Fibroblast of the aortic adventitia (primary cell): ENCODE data around the gene ABTB2. TPM values are rescaled to one million over a fixed set of nuclear protein-coding genes. Genes with fewer than 3 reads are reported as not detected.

Experiments
- DNase-seq: peaks from one replicate; pipeline ENCODE4 v3.0.0-alpha.2; 2010; ENCODE audit warnings: low read depth
- H3K4me3 ChIP-seq: 2 replicates; pipeline ENCODE4 v1.5.1; 2011; ENCODE audit warnings: low read depth, mild to moderate bottlenecking, control low read depth, low read length, moderate library complexity
- total RNA-seq: library from RNA; depleted of rRNA; stranded (reverse); fragments of >200 nt; gene quantifications from 2 replicates; pipeline ENCODE4 v1.2.3, GENCODE V29; 2012; ENCODE audit warnings: low replicate concordance
- TF ChIP-seq, protein P1 (sequence below): IDR thresholded peaks from 2 replicates; pipeline ENCODE4 v1.5.1; 2011; ENCODE audit warnings: mild to moderate bottlenecking, low read length, control low read depth, inconsistent platforms; ENCODE audit not compliant: insufficient read depth

The ABTB2 gene
- total RNA-seq, 1 donor: 1.7 TPM

DNA sequence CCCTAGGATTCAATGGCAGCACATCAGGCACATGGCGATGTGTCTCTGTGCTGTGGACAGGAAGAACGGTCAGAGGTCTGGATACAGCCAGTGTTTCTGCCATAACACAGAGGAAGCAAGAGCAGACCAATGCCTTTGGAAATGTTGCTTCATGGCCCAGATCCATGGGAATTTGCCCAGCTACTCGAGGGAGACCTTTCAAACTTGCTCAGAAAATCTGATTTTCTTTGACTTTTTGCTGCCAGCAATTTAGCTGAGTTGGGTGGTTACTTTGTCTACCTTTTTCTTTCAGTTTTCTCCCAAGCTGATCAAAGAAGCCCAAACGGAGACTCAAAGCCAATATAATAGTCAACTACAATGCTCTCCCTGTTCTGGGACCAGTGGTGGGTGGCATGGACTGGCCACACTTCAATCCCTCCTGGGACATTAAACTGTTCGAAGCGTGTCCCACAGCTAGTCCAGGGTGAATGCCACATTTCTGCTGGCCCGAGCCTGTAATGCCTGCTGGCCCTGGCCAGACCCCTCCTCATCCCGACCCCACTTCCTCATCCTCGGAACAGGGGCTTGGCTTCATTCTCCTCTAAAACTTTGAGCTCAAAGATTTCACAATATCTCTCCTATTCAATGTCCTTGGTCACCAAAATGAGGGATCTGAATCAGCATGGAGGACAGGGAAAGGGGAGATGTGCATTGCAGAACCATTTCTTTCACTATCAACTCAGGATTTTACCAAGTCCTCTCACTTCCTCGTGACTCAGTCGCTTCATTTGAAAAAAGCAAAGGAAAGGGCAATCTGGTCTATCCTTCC is 93.3 kb downstream of the ABTB2 start:
- TF ChIP-seq, protein P1, sequence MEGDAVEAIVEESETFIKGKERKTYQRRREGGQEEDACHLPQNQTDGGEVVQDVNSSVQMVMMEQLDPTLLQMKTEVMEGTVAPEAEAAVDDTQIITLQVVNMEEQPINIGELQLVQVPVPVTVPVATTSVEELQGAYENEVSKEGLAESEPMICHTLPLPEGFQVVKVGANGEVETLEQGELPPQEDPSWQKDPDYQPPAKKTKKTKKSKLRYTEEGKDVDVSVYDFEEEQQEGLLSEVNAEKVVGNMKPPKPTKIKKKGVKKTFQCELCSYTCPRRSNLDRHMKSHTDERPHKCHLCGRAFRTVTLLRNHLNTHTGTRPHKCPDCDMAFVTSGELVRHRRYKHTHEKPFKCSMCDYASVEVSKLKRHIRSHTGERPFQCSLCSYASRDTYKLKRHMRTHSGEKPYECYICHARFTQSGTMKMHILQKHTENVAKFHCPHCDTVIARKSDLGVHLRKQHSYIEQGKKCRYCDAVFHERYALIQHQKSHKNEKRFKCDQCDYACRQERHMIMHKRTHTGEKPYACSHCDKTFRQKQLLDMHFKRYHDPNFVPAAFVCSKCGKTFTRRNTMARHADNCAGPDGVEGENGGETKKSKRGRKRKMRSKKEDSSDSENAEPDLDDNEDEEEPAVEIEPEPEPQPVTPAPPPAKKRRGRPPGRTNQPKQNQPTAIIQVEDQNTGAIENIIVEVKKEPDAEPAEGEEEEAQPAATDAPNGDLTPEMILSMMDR: no peak
- DNase-seq: peak; percentile 45
- H3K4me3 ChIP-seq: no peak overlapping the region

- peak; percentile 84 for DNase-seq
- H3K4me3 ChIP-seq: no peak overlapping the region
- TF ChIP-seq, protein P1: no peak
These were observed 94.2 kb downstream of the ABTB2 start for GRCh38 chr11:34263441-34264091.

- DNase-seq: no peak
- no peak overlapping the region for H3K4me3 ChIP-seq
- TF ChIP-seq, protein P1: no peak
These were observed 95.2 kb downstream of the ABTB2 start for GRCh38 chr11:34262531-34263081.

DNA sequence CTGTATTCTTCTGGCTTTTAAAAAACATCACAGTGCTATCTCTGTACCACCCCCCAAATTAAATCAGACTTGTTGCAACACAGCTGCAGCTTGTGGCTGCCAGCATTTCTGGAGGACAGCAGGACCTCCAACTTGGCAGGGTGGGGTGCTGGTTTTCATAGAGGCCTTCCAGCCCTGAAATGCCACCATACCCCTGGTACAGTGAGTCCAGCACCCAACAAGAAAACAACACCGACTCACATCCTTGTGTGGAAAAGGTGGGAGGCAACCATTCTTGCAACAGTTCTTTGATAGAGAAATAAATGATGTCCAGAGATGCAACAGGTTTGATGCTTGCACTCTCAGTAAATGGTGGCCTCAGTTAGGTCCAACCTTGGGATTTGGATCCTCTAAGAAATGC is 96.0 kb downstream of the ABTB2 start:
- DNase-seq: no peak
- TF ChIP-seq, protein P1: no peak
- H3K4me3 ChIP-seq: no peak overlapping the region

DNA sequence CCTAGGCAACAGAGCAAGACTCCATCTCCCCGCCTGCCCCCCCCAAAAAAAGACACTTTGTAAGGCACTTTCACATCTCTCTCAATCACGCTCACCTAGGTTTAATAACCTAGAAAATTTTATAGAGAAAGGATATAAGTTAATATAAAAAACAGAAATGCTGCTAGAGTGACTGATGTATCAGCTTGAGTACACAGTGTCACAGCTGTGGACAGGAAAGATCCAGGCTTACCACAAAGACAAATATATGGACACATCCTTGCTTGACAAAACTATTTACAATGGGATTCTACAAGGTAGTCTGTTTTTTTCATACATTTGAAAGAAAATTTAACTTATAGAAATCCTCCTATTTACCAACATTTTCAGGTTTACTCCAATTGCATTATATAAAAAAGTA is 96.7 kb downstream of the ABTB2 start:
- H3K4me3 ChIP-seq: no peak overlapping the region
- TF ChIP-seq, protein P1: no peak
- no peak for DNase-seq

- H3K4me3 ChIP-seq: no peak overlapping the region
- DNase-seq: no peak
- TF ChIP-seq, protein P1: no peak
These were observed 97.7 kb downstream of the ABTB2 start for GRCh38 chr11:34260072-34260575.
